GM19463 (cell line): ENCODE measurements around the gene AIDA.

Experiments used
- ATAC-seq: cut with Tn5 transposase; IDR thresholded peaks from one replicate; pipeline ENCODE4 v1.9.1; 2021; ENCODE audit warnings: mild to moderate bottlenecking, moderate library complexity; ENCODE audit not compliant: unreplicated experiment

Gene AIDA

GRCh38 chr1:222653178-222653827 lies 59.0 kb downstream of the AIDA start:
- peak; percentile 61 for ATAC-seq

- ATAC-seq: no peak
Measured at GRCh38 chr1:222652676-222653075, 59.6 kb downstream of the AIDA start.

- no peak for ATAC-seq
Measured at GRCh38 chr1:222644636-222644980, 67.7 kb downstream of the AIDA start.

GRCh38 chr1:222643938-222644635 lies 68.2 kb downstream of the AIDA start:
- peak; percentile 96 for ATAC-seq

GRCh38 chr1:222643606-222643937 lies 68.7 kb downstream of the AIDA start:
- no peak for ATAC-seq

GRCh38 chr1:222642468-222642867 lies 69.8 kb downstream of the AIDA start:
- no peak for ATAC-seq

- no peak for ATAC-seq
Measured at GRCh38 chr1:222641269-222641948, 70.9 kb downstream of the AIDA start.

GRCh38 chr1:222634180-222635013 lies 77.9 kb downstream of the AIDA start:
- peak; percentile 84 for ATAC-seq

GRCh38 chr1:222632749-222633148 lies 79.5 kb downstream of the AIDA start:
- no peak for ATAC-seq

- ATAC-seq: no peak
Measured at GRCh38 chr1:222631611-222632208, 80.6 kb downstream of the AIDA start.

GRCh38 chr1:222629921-222630535 lies 82.3 kb downstream of the AIDA start:
- ATAC-seq: no peak

- ATAC-seq: no peak
Measured at GRCh38 chr1:222627232-222627631, 85.1 kb downstream of the AIDA start.

- no peak for ATAC-seq
Measured at GRCh38 chr1:222624214-222624613, 88.1 kb downstream of the AIDA start.

- no peak for ATAC-seq
Measured at GRCh38 chr1:222623458-222623857, 88.8 kb downstream of the AIDA start.

GRCh38 chr1:222622765-222623164 lies 89.5 kb downstream of the AIDA start:
- ATAC-seq: no peak

- ATAC-seq: peak; percentile 56
Measured at GRCh38 chr1:222620566-222620965, 91.7 kb downstream of the AIDA start.

- no peak for ATAC-seq
Measured at GRCh38 chr1:222618880-222619596, 93.3 kb downstream of the AIDA start.
